Heart right ventricle (tissue), 16 donors: ENCODE results near the gene GRID1. TPM values are rescaled to one million over a fixed set of nuclear protein-coding genes. Genes with fewer than 3 reads are reported as not detected.

Experiments used
- ATAC-seq, 8 donors: fragments of 200-7000 bp; cut with Tn5 transposase; one replicate each; pipeline ENCODE4 v1.9.1; 2020; ENCODE audit warnings: mild to moderate bottlenecking in 8 of 8, moderate library complexity in 8 of 8, moderate number of reproducible peaks in 1 of 8
- DNase-seq, 2 donors: peaks; one replicate each; pipeline ENCODE4 v3.0.0-alpha.2; 2020
- H3K27ac ChIP-seq, 10 donors: fragments of 200-600 bp; sonication (generic) in 2 of 10; one replicate each; pipeline versions ENCODE4 v1.5.0 to v1.8.0; 2020 to 2022; ENCODE audit warnings: mild to moderate bottlenecking in 3 of 10
- H3K27me3 ChIP-seq, 7 donors: fragments of 200-600 bp; one replicate each; pipeline ENCODE4 v1.8.0; 2021 to 2022; ENCODE audit warnings: mild to moderate bottlenecking in 2 of 7
- H3K36me3 ChIP-seq, 9 donors: fragments of 200-600 bp; sonication (generic) in 1 of 9; one replicate each; pipeline versions ENCODE4 v1.5.0 to v1.8.0; 2020 to 2022; ENCODE audit warnings: mild to moderate bottlenecking in 2 of 9
- H3K4me1 ChIP-seq, 9 donors: fragments of 200-600 bp; sonication (generic) in 1 of 9; one replicate each; pipeline versions ENCODE4 v1.5.0 to v1.8.0; 2020 to 2022; ENCODE audit warnings: mild to moderate bottlenecking in 4 of 9
- H3K4me3 ChIP-seq, 10 donors: fragments of 200-600 bp; sonication (generic) in 2 of 10; one replicate each; pipeline versions ENCODE4 v1.5.0 to v1.8.0; 2020 to 2022; ENCODE audit warnings: mild to moderate bottlenecking in 7 of 10, moderate library complexity in 2 of 10
- H3K9me3 ChIP-seq, 11 donors: fragments of 200-600 bp in 10 of 11; sonication (generic) in 2 of 11; one replicate each; pipeline versions ENCODE4 v1.5.0 to v1.8.0; 2013 to 2022; ENCODE audit warnings: mild to moderate bottlenecking in 2 of 11, control low read depth in 1 of 11, moderate library complexity in 1 of 11
- WGBS, 2 donors: extraction: QIAGEN DNeasy Blood & Tissue Kit; methylation state at CpG; one replicate each; pipeline ENCODE4 v1.1.7; 2013; ENCODE audit warnings: inconsistent platforms in 1 of 2; 5-methylcytosine and 5-hydroxymethylcytosine counted together
- intact Hi-C, 10 donors: fragments of 100-400 bp; cut with DNase I; formaldehyde crosslinking; loops; one replicate each; pipeline versions ENCODE4 v1.11.1 to v1.14.2; 2022
- polyA plus RNA-seq, 2 donors: library from polyadenylated mRNA; stranded (reverse); fragments of 200-250 nt; gene quantifications; one replicate each; pipeline ENCODE4 v1.2.3, GENCODE V29; 2013
- total RNA-seq, 10 donors: library from RNA; stranded (reverse); fragmentation: NEBNext Ultra II Directional in 3 of 10; extraction: Animal tissue kit (Norgen Biotek cat#: 25700) in 3 of 10; gene quantifications; one replicate each; pipeline versions ENCODE4 v1.2.1 to v1.2.4, GENCODE V29; 2021 to 2023
- TF ChIP-seq, protein P1 (sequence below), 9 donors: fragments of 200-600 bp; sonication (generic) in 2 of 9; IDR thresholded peaks; one replicate each; pipeline versions ENCODE4 v1.5.0 to v1.8.0; 2021 to 2022; ENCODE audit warnings: antibody characterized with exemption in 9 of 9, mild to moderate bottlenecking in 5 of 9, moderate library complexity in 1 of 9
- donor health status: Arrhythmogenic right ventricular cardiomyopathy.
- donor health status: ischemic (EF 13 %, LVEDD 7.1; RV severe dilation, severe dysfunction).
- donor health status: healthy with polysubstance abuse.
- donor health status: DM: no; HTN: yes; CAD: no.
- donor health status: DM: no; HTN: no; CAD: no.
- donor health status: ischemic (EF 25% LVEDD 6.9; RV normal size, moderate dysfunction).
- donor health status: ischemic (EF 25% LVEDD 5.7; RV mildly dilated, moderate dysfunction).
- donor health status: healthy.
- donor health status: DM: yes; HTN: yes; CAD: no.
- donor health status: Ischemic cardiomyopathy.
- donor health status: ischemic (EF 35%, LVEDD 5.7; RV mildly dilated, moderate dysfunction).
- donor health status: nonischemic (EF 11% LVEDD 7.7; RV severe dilation, severe dysfunction).
- donor health status: DM: yes; HTN: yes; CAD: no.
- donor health status: PGD.
- donor health status: ischemic (EF 29% LVEDD 5.4; RV normal size, mild dysfunction).
- donor health status: nonischemic (EF 23%, LVEDD 6.1; RV moderate dilation, normal function).

The GRID1 gene
- total and polyA plus RNA-seq, 12 donors = 0.44 to 3.4 (median 1.5) TPM

DNA sequence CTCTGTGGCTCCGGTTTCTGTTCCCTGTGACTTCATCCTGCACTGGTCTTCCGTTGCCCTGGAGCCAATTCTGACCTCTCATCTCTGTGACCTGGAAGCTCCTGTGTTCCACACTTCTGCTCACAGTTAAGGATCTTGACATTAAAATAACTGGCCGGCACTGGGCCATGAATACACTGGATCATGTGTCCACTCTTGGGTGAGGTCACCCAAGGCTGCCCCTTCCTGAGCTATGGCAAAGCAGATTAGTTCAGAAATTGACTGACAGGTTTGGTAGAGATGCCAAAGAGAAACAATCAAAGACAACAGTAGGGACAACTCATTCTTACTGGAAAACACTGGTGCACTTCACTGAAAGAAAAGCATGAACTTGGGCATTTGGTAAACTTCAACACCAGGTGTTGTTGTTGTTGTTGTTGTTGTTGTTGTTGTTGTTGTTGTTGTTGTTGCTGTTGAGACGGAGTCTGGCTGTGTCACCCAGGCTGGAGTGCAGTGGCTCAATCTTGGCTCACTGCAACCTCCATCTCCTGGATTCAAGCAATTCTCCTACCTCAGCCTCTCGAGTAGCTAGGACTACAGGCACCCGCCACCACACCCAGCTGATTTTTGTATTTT is 36.7 kb upstream of the GRID1 start:
- DNase-seq (no peak), ATAC-seq (no peak)
- Histone ChIP-seq H3K27me3 (peaks cover 0 to 35% (median 11%) of the 10 kb centered on the region in 7 donors), H3K27ac (no peak overlapping the region), H3K9me3 (peaks cover 0 to 16% (median 0%) of the 10 kb centered on the region in 11 donors), H3K36me3 (no peaks in the 10 kb centered on the region), H3K4me1 (peaks cover 0 to 40% (median 34%) of the 10 kb centered on the region in 9 donors), H3K4me3 (no peak overlapping the region)
- TF ChIP-seq, protein P1, sequence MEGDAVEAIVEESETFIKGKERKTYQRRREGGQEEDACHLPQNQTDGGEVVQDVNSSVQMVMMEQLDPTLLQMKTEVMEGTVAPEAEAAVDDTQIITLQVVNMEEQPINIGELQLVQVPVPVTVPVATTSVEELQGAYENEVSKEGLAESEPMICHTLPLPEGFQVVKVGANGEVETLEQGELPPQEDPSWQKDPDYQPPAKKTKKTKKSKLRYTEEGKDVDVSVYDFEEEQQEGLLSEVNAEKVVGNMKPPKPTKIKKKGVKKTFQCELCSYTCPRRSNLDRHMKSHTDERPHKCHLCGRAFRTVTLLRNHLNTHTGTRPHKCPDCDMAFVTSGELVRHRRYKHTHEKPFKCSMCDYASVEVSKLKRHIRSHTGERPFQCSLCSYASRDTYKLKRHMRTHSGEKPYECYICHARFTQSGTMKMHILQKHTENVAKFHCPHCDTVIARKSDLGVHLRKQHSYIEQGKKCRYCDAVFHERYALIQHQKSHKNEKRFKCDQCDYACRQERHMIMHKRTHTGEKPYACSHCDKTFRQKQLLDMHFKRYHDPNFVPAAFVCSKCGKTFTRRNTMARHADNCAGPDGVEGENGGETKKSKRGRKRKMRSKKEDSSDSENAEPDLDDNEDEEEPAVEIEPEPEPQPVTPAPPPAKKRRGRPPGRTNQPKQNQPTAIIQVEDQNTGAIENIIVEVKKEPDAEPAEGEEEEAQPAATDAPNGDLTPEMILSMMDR (IDR thresholded peaks at IDR 0.05) = no peak
- WGBS, 2 donors = 56 to 61% methylated on average over 6 of the region's 6 CpGs
- intact Hi-C loops = loop anchor here in 2 of 10 donors (5.0 to 10.0 kb wide), 2 partner anchors 102 to 184 kb away; no protein-coding TSS in a partner anchor

DNA sequence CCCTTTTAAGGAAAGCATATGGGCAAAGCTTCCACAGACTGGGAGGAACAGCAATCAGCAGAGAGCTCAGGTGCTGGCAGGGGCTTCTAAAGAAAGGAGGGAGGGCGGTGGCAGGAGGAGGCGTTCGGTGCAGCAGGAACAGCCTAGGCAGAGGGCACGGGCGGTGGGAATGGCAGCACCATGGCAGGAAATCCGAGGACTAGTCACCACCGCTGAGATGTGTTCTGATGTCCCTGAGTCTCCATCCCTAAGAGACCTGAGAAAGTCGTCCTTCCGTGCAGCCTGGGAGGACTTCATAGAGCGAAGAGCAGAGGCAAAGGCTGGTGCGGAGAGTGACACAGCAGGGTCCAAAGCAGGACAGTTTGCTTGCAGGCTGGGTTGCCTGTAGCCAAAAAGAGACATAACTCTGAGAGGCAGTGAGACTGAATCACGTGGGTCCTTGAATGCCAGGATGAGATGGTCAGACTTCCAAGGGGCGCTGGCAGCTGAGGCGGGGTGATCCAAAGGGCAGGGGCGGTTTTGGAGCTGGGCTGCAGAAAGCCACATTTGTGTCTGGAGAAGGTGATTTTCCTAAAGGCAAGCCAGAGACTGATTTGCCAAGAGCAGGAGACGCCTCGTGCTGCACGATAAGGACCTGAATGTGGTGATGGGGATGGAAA is 35.8 kb upstream of the GRID1 start:
- intact Hi-C loops = loop anchor here in 2 of 10 donors (5.0 to 10.0 kb wide), 2 partner anchors 102 to 185 kb away; no protein-coding TSS in a partner anchor
- Histone ChIP-seq H3K4me1 (peaks cover 0 to 40% (median 34%) of the 10 kb centered on the region in 9 donors), H3K4me3 (peak overlapping the region in 2 of 10 donors; percentile 5 to 14)

DNA sequence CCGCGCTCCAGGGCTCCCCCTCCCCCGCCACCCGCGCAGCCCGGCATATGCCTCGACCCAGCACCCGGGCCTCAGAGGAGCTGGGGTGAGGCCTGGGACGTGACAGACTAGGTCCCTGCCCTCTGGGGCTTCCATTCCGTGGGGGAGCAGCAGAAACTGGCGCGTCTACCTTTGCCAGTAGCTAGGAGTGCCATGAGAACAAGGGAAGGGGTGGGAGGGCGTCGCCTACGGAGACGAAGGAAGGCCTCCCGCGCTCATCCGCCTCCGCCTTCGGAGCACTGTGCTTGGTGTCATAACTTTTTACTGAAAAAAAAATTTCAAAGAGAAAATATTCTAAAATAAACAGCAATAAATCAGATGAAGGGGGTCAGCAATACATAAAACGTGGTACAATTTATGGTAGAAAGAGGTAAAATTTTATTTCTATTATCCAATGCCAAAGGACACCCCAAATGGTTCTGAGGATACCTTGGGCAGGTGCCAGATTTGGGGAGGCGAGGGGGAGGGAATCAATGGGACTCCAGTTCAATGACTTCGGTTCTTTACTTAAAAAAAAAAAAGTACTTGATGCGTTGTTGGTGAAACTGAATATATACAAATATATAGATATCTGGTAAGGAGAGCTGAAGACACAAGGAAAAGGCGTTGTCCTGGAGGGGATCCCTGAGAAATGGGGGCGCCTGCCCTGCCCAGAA is 35.1 kb upstream of the GRID1 start:
- Histone ChIP-seq H3K36me3 (no peaks in the 10 kb centered on the region), H3K27ac (peak overlapping the region in 2 of 10 donors; percentile 6 to 73), H3K9me3 (peaks cover 0 to 16% (median 0%) of the 10 kb centered on the region in 11 donors), H3K27me3 (peaks cover 0 to 35% (median 17%) of the 10 kb centered on the region in 7 donors), H3K4me1 (peaks cover 0 to 40% (median 34%) of the 10 kb centered on the region in 9 donors), H3K4me3 (peak overlapping the region; percentile 19 to 69 (median 64))
- intact Hi-C loops = loop anchor here in 4 of 10 donors (2.0 to 10.0 kb wide), 4 partner anchors 103 to 186 kb away; no protein-coding TSS in a partner anchor
- DNase-seq = no peak
- TF ChIP-seq, protein P1 (IDR thresholded peaks at IDR 0.05) = no peak
- ATAC-seq = peak in 5 of 8 donors; percentile 3 to 27 (median 6)
- 17 to 20% methylated on average over 27 of the region's 27 CpGs for WGBS, 2 donors

More for the DNA sequence above, 35.8 kb upstream of the GRID1 start:
- Histone ChIP-seq H3K27me3 (peaks cover 0 to 35% (median 11%) of the 10 kb centered on the region in 7 donors), H3K36me3 (no peaks in the 10 kb centered on the region), H3K27ac (peak overlapping the region in 1 of 10 donors; percentile 11), H3K9me3 (peaks cover 0 to 16% (median 0%) of the 10 kb centered on the region in 11 donors)
- ATAC-seq (no peak), DNase-seq (no peak)
- WGBS, 2 donors = 9 to 13% methylated on average over 18 of the region's 18 CpGs
- TF ChIP-seq, protein P1 (IDR thresholded peaks at IDR 0.05) = no peak
